ENCODE measurements around the gene GPR173.

Gene GPR173

GRCh38 chrX:53071604-53072417 is 23.2 kb downstream of the GPR173 start:
- DNase-seq, result peak; percentile 64

GRCh38 chrX:53072418-53073114 is 24.0 kb downstream of the GPR173 start:
- no peak for DNase-seq

DNA sequence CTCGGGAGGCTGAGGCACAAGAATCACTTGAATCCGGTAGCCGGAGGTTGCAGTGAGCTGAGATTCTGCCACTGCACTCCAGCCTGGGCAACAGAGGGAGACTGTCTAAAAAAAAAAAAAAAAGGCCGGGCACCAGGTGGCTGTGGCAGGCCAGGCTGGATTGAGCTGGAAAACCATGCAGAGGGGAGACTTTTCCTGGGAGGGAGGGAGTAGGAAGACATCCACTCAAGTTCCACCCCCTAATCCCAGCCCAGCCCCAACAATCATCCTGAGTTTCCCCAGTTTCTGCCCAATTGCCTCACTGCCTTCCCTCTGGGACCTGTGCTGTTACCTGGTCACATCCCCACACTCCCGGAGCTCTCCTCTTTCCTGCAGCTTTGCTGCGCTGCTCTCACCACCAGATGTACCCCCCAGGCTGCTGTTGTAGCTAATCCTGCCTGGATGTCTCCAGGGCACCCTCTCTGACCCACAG is 24.6 kb downstream of the GPR173 start:
- no peak for DNase-seq

GRCh38 chrX:53075011-53075410 is 26.4 kb downstream of the GPR173 start:
- DNase-seq, result no peak

DNA sequence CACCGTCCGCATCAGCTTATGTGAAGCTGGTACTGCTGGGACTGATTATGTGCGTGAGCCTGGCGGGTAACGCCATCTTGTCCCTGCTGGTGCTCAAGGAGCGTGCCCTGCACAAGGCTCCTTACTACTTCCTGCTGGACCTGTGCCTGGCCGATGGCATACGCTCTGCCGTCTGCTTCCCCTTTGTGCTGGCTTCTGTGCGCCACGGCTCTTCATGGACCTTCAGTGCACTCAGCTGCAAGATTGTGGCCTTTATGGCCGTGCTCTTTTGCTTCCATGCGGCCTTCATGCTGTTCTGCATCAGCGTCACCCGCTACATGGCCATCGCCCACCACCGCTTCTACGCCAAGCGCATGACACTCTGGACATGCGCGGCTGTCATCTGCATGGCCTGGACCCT is 28.1 kb downstream of the GPR173 start:
- DNase-seq, result no peak

DNA sequence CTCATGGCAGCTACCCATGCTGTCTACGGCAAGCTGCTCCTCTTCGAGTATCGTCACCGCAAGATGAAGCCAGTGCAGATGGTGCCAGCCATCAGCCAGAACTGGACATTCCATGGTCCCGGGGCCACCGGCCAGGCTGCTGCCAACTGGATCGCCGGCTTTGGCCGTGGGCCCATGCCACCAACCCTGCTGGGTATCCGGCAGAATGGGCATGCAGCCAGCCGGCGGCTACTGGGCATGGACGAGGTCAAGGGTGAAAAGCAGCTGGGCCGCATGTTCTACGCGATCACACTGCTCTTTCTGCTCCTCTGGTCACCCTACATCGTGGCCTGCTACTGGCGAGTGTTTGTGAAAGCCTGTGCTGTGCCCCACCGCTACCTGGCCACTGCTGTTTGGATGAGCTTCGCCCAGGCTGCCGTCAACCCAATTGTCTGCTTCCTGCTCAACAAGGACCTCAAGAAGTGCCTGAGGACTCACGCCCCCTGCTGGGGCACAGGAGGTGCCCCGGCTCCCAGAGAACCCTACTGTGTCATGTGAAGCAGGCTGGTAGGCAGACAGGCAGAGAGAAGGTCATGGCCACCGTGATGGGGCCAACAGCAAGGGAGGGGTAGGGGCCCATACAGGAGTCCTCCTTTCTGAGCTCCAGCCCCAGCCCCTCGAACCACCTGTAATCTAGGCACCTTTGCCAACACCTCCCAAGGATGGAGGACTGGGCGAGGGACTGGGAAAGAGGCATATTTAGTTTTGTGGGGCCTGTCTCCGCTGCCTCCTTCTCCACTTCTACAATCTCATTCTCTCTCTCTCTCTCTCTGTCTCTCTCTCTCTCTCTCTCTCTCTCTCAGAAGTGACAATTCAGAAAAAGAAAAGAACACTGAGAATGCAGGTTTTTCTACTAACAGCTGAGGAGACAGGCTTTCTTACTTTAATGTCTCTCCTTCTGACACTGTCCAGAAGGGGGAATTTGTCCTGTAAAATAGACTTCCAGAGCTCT is 28.9 kb downstream of the GPR173 start:
- no peak for DNase-seq

DNA sequence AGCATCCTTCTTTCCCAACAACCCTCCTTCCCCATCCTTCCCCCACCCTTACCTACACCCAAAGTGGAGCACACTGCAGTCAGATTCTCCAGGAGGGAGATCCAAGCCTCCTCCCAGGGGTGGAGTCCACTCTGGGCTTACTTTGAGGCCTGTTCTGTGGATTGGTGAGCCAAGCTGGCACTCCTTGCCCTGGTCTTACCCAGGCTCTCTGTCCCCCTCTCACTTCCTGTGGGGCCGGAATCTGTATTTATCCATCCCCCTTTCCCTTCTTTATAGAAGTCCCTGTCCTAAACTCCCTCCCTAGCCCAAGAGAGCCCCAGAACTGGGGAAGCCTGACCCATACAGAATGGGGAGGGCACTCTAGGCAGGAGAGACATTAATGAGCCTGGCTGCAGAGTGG is 30.4 kb downstream of the GPR173 start:
- DNase-seq, result no peak

- DNase-seq, result peak; percentile 24
These were observed 32.3 kb downstream of the GPR173 start for GRCh38 chrX:53080628-53081580.

DNA sequence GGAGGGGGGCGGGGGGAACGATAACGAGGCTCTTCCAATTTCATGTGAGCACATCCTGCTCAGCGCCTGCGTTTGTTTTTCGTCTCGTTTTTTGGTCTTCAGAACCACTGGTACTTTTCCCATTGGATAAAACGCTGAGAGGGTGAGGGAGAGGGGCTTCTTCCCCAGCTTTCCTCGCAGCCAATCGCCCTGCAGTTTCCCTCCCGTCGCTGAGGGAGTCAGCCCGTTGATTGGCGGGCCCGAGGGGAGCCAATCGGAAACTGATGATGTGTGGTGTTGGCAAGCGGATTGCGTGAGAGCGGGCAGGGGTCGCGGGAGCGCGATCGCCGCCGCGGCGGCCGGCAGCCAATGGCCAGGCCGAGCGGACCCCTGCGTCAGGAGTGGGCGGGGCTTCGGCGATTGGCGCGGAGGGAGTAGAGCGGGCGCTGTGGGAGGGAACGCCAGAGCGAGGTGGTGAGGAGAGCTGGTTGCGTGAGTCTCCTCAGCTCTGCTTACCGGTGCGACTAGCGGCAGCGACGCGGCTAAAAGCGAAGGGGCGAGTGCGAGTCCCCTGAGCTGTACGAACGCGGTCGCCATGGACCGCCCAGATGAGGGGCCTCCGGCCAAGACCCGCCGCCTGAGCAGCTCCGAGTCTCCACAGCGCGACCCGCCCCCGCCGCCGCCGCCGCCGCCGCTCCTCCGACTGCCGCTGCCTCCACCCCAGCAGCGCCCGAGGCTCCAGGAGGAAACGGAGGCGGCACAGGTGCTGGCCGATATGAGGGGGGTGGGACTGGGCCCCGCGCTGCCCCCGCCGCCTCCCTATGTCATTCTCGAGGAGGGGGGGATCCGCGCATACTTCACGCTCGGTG is 33.6 kb downstream of the GPR173 start, which contains the start of gene TSPYL2:
TSS of gene TSPYL2 (plus strand) at position 443 of the 848 bp plus-strand sequence. CDS start at position 575, 132 bp downstream.
- DNase-seq, result peak; percentile 90

- no peak for DNase-seq
These were observed 34.4 kb downstream of the GPR173 start for GRCh38 chrX:53082773-53083616.

DNA sequence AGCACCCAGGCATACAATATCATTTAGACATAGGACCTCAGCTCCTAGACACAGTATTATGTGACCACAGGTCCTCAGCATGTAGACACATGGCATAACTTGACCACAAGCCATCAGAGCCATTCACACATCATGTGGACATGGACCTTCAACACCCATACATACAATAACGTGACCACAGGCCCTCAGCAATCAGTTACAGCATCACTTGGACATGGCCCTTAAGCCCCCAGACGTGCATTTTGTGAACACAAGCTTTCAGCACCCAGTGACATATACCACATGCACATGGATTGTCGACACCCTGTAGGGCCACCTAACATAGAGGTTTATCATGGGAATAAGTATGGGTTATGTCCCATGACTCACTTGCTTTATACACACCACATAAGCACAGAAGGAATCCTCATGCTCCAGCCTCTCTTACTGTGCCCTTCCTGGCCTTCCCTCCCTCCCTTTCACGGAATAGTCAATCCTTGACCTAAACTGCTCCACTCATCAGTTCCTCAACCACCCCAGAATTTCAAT is 35.5 kb downstream of the GPR173 start:
- DNase-seq, result no peak

DNA sequence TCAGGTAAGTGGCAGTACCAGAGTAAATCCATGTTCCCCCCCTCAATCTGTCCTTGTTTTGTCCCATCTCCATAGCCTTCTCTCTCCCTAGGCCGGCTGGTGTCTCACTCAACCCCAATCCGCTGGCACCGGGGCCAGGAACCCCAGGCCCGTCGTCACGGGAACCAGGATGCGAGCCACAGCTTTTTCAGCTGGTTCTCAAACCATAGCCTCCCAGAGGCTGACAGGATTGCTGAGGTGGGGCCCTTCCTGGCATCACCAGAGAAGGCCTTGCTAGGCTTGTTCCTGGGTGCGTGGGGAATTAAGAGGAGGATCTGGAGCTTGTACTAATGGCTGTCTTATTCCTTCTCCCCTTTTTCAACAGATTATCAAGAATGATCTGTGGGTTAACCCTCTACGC is 36.3 kb downstream of the GPR173 start:
- DNase-seq, result no peak

DNA sequence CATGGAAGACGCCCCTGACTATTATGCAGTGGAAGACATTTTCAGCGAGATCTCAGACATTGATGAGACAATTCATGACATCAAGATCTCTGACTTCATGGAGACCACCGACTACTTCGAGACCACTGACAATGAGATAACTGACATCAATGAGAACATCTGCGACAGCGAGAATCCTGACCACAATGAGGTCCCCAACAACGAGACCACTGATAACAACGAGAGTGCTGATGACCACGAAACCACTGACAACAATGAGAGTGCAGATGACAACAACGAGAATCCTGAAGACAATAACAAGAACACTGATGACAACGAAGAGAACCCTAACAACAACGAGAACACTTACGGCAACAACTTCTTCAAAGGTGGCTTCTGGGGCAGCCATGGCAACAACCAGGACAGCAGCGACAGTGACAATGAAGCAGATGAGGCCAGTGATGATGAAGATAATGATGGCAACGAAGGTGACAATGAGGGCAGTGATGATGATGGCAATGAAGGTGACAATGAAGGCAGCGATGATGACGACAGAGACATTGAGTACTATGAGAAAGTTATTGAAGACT is 37.2 kb downstream of the GPR173 start:
- no peak for DNase-seq

DNA sequence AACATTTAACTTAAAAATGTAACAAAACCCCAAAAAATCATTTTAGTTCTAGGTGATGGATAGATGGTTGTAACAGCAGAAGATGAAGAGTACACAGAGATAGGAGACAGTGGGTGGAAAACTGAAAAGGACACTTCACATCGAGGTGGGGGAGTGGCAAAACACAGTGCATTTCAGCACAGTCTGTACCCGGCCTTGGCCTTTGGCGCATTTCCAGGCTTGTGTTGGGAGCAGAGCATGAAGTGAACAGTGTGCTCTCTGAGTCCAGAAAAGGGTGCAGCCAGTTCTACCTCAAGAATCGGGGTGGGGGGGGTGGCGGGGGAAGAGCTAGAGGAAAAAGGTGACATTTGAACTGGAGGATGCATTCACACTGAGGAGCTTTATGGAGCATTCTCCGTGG is 37.9 kb downstream of the GPR173 start:
- no peak for DNase-seq

DNA sequence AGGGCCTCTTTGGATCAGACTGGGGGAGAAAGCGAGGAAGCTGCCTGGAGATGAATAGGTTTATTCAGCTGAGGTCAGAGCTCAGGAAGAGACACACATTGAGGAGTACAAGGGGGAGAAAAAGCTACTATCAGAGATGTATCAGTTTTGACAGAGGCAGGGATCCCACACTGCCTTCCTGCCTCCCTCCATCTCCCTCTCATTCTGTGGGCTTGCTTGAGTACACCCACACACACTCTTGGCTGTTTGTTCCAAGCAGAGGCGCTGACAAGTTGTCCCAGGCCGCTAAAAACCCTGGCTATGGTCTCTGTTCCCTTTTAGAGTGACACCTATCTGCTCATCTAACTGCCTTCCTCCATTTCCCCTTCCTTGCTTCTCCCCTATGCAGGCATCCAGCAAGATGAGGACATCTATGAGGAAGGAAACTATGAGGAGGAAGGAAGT is 38.8 kb downstream of the GPR173 start:
- no peak for DNase-seq

- DNase-seq, result peak; percentile 73
These were observed 39.8 kb downstream of the GPR173 start for GRCh38 chrX:53088136-53088974.

- peak; percentile 25 for DNase-seq
These were observed 40.7 kb downstream of the GPR173 start for GRCh38 chrX:53089224-53089842.

DNA sequence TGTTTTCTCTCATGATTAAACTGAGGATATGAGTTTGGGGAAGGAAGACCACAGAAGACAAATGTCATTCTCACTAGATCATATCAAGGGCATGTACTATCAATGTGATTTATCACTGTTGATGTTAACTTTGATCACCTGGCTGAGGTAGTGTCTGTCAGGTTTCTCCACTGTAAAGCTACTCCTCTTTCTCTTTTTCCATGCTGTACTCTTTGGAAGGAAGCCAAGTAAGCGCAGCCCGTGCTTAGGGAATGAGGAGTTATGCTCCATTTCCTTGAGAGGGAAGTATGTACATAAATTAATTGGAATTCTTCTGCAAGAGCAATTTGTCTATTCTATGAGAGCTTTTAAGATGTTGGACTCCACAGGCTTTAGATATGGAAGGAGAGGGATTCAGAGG is 41.3 kb downstream of the GPR173 start:
- no peak for DNase-seq
